ENCODE measurements around the gene CNIH3.

The CNIH3 gene

DNA sequence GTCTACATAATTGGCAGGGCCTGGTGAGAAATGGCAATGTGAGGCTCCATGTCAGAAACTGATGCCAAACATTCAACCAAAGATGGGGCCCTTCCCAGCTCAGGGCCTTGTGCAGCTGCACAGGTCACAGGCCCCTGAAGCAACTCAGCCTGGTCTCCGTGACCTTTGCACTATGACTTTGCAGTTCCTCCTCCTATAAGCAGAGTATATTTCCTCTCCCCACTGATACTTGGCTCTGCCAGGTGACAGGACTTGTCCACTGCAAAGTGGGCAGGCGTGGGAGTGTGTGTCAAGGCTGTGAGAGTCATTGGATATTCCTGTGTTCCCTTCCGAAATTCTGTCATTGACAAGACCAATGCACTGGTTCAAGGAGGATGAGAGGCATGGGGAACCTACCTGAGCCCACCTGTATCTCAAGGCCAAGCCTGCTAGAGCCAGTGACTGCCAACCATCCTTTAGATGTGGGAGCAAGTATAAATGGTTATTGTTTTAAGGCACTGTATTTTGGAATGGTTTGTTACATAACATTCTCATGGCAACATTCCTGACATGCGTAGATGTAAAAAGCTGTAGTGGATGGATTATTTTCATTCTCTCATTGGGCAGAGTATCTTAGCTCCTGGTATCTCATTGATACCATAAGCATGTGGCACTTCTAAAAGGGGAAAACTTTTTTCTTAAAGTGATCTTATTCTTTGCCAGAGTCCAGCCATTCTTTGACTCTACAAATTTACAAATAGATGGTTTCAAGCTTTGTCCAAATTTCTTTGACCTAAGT is 75.2 kb downstream of the CNIH3 start:
- DNase-seq (ENCODE audit: low read depth), result no peak
- TF ChIP-seq, protein P1, sequence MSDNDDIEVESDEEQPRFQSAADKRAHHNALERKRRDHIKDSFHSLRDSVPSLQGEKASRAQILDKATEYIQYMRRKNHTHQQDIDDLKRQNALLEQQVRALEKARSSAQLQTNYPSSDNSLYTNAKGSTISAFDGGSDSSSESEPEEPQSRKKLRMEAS (IDR thresholded peaks at IDR 0.05; ENCODE audit: low read depth, low read length), result no peak
- TF ChIP-seq, protein P2, sequence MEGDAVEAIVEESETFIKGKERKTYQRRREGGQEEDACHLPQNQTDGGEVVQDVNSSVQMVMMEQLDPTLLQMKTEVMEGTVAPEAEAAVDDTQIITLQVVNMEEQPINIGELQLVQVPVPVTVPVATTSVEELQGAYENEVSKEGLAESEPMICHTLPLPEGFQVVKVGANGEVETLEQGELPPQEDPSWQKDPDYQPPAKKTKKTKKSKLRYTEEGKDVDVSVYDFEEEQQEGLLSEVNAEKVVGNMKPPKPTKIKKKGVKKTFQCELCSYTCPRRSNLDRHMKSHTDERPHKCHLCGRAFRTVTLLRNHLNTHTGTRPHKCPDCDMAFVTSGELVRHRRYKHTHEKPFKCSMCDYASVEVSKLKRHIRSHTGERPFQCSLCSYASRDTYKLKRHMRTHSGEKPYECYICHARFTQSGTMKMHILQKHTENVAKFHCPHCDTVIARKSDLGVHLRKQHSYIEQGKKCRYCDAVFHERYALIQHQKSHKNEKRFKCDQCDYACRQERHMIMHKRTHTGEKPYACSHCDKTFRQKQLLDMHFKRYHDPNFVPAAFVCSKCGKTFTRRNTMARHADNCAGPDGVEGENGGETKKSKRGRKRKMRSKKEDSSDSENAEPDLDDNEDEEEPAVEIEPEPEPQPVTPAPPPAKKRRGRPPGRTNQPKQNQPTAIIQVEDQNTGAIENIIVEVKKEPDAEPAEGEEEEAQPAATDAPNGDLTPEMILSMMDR (IDR thresholded peaks at IDR 0.05; ENCODE audit: low read depth, low read length), result no peak
- TF ChIP-seq POLR2A (IDR thresholded peaks at IDR 0.05; ENCODE audit: extremely low read depth, insufficient read length) (no peak), MYC (IDR thresholded peaks at IDR 0.05; ENCODE audit: low read depth, low read length) (no peak)
- H3K4me3 ChIP-seq (ENCODE audit: low read depth, low read length), result no peak overlapping the region

DNA sequence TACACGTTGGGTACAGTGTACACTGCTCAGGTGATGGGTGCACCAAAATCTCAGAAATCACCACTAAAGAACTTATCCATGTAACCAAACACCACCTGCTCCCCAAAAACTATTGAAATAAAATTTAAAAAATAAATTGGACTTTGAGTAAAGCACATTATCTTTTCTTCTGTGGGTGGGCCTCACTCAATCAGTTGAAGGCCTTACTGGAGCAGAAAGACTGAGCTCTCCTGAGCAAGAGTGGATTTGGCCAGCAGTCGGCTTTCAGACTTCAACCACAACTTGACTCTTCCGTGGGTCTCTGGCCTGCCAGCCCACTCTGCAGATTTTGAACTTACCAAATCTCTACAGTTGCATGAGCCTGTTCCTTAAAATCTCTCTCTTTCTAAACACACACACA is 78.9 kb downstream of the CNIH3 start:
- DNase-seq (ENCODE audit: low read depth), result no peak
- TF ChIP-seq, protein P2 (IDR thresholded peaks at IDR 0.05; ENCODE audit: low read depth, low read length), result no peak
- TF ChIP-seq, protein P1 (IDR thresholded peaks at IDR 0.05; ENCODE audit: low read depth, low read length), result no peak
- TF ChIP-seq MYC (IDR thresholded peaks at IDR 0.05; ENCODE audit: low read depth, low read length) (no peak), POLR2A (IDR thresholded peaks at IDR 0.05; ENCODE audit: extremely low read depth, insufficient read length) (no peak)
- H3K4me3 ChIP-seq (ENCODE audit: low read depth, low read length), result no peak overlapping the region

DNA sequence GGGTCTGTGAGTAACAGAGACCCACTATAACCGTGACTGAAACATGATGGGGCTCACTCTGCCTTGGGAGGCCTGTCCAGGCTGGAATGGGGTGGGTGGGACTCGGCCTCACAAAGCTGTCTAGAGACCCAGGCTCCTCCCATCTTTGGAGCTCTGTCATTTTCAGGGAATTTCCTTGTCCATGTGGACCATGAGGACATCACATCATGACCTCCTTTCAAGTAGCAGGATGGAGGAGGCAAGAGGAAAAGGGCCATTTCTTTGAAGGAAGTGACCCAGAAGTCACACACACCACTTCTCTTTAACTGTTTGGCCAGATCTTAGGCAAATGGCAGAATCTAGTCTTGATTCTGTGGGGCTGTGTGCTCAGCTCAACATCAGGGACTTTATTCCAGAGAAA is 79.9 kb downstream of the CNIH3 start:
- no peak overlapping the region for H3K4me3 ChIP-seq (ENCODE audit: low read depth, low read length)
- TF ChIP-seq, protein P1 (IDR thresholded peaks at IDR 0.05; ENCODE audit: low read depth, low read length), result no peak
- TF ChIP-seq POLR2A (IDR thresholded peaks at IDR 0.05; ENCODE audit: extremely low read depth, insufficient read length) (no peak), MYC (IDR thresholded peaks at IDR 0.05; ENCODE audit: low read depth, low read length) (no peak)
- TF ChIP-seq, protein P2 (IDR thresholded peaks at IDR 0.05; ENCODE audit: low read depth, low read length), result no peak
- no peak for DNase-seq (ENCODE audit: low read depth)

DNA sequence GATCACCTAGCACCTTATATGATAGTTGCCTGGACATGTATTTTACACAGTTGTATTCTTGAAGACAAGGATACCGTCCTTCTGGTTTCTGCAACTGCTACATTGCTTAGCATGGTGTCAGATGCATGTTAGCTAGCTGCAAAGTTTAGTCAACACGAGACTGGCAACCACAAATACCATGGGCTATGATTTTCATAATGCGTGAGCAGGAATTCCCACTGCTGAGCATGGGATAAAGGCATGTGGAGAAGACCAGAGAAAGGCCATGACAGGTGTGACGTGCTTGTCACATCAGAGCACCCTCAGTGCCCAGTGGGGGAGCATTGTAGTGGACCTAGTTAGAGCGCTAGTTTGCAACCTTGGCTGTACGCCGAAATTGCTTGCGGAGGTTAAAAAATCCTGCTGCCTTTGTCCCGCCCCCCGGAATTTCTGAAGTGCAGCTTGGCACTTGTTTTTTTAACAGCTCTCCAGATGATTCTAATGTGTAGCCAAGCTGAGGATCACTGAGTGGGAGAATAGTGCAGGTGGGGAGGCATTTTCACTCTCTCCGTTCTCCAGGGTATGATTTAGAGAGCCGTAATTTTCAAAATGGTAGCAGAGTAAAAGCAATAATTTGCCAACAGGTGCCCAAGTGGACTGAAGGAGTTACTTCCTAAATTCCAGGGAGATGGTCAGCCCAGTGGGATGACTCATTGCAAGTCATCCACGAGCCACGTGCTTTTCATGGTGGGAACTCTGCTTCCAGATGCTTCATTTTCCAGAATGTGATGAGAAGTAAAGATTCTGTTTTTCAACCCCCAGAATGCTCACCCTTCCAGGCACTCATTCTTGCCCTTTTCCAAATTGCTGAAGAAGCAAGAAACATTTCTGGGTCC is 81.0 kb downstream of the CNIH3 start:
- no peak for DNase-seq (ENCODE audit: low read depth)
- no peak overlapping the region for H3K4me3 ChIP-seq (ENCODE audit: low read depth, low read length)
- TF ChIP-seq, protein P1 (IDR thresholded peaks at IDR 0.05; ENCODE audit: low read depth, low read length), result peak; percentile 23; the same call in 1 of the 2 replicates
- no peak for TF ChIP-seq MYC (IDR thresholded peaks at IDR 0.05; ENCODE audit: low read depth, low read length)

DNA sequence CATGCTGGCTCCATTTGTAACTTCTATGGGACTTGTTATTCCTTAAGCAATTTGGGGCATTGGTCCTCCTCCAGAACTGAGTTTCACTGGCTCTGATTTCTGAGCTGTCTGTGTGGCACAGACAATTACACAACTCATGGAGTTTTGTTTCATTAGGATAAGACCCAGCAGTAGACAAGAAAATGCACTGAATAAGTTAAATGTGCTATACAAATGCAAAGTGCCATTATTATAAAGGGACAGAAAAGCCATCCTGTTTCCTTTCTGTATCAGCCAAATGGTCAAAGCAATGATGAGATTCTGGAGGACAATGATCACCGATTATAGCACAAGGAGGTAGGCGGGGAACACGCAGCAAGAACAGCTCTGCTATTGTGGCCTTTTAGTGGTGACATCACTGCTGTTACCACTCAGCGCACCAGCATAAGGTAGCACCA is 81.9 kb downstream of the CNIH3 start:
- DNase-seq (ENCODE audit: low read depth), result no peak
- no peak overlapping the region for H3K4me3 ChIP-seq (ENCODE audit: low read depth, low read length)
- TF ChIP-seq, protein P2 (IDR thresholded peaks at IDR 0.05; ENCODE audit: low read depth, low read length), result no peak
- TF ChIP-seq POLR2A (IDR thresholded peaks at IDR 0.05; ENCODE audit: extremely low read depth, insufficient read length), result no peak
- no peak for TF ChIP-seq MYC (IDR thresholded peaks at IDR 0.05; ENCODE audit: low read depth, low read length)
- TF ChIP-seq, protein P1 (IDR thresholded peaks at IDR 0.05; ENCODE audit: low read depth, low read length), result no peak
